ENCODE data around the gene A4GALT.

A4GALT gene

GRCh38 chr22:42720263-42721044 lies at the start of gene A4GALT:
Gene A4GALT (minus strand): TSS chr22:42720870. CDS start chr22:42693951, 26,919 bp downstream.
- POLR2A ChIA-PET, result no interaction called here
- CTCF ChIA-PET, result no interaction called here

GRCh38 chr22:42770448-42770726 lies 49.7 kb upstream of the A4GALT start:
- CTCF ChIA-PET, result interaction anchor here (1.1 to 2.6 kb wide), 5 partner anchors 9 to 320 kb away, joined by 3 to 11 read pairs (median 5); no protein-coding TSS in a partner anchor
- POLR2A ChIA-PET, result interaction anchor here (0.6 kb wide), 1 partner anchor 148 kb away, joined by 4 read pairs; no protein-coding TSS in a partner anchor
- no peak for TF ChIP-seq CTCF (IDR thresholded peaks at IDR 0.05; ENCODE audit: insufficient read depth, low read length, missing control alignments)
- no peak overlapping the region for H3K4me3 ChIP-seq (ENCODE audit: low read depth, low read length)
- no peak for DNase-seq (ENCODE audit: low read depth, low spot score)

More at GRCh38 chr22:42720263-42721044, at the start of gene A4GALT:
- DNase-seq (ENCODE audit: low read depth, low spot score), result no peak
- peak within 1 kb of the TSS; percentile 50 for H3K4me3 ChIP-seq (ENCODE audit: low read depth, low read length)
- no peak for TF ChIP-seq CTCF (IDR thresholded peaks at IDR 0.05; ENCODE audit: insufficient read depth, low read length, missing control alignments)

GRCh38 chr22:42769574-42770447 lies 49.1 kb upstream of the A4GALT start:
- peak overlapping the region; percentile 25 for H3K4me3 ChIP-seq (ENCODE audit: low read depth, low read length)
- ChIA-PET POLR2A (interaction anchor here (0.6 kb wide), 1 partner anchor 147 kb away, joined by 4 read pairs; no protein-coding TSS in a partner anchor), CTCF (interaction anchor here (1.1 to 2.6 kb wide), 5 partner anchors 9 to 321 kb away, joined by 3 to 11 read pairs (median 5); no protein-coding TSS in a partner anchor)
- DNase-seq (ENCODE audit: low read depth, low spot score), result peak; percentile 40
- no peak for TF ChIP-seq CTCF (IDR thresholded peaks at IDR 0.05; ENCODE audit: insufficient read depth, low read length, missing control alignments)

- CTCF ChIA-PET, result interaction anchor here (1.5 to 2.6 kb wide), 2 partner anchors 11 to 12 kb away, joined by 3 to 11 read pairs; no protein-coding TSS in a partner anchor
- no peak for TF ChIP-seq CTCF (IDR thresholded peaks at IDR 0.05; ENCODE audit: insufficient read depth, low read length, missing control alignments)
- POLR2A ChIA-PET, result no interaction called here
- DNase-seq (ENCODE audit: low read depth, low spot score), result no peak
- H3K4me3 ChIP-seq (ENCODE audit: low read depth, low read length), result no peak overlapping the region
These were observed 48.5 kb upstream of the A4GALT start for GRCh38 chr22:42769238-42769573.

- ChIA-PET CTCF (interaction anchor here (0.8 to 1.7 kb wide), 2 partner anchors 10 to 42 kb away, joined by 3 to 4 read pairs; no protein-coding TSS in a partner anchor), POLR2A (no interaction called here)
- DNase-seq (ENCODE audit: low read depth, low spot score), result no peak
- H3K4me3 ChIP-seq (ENCODE audit: low read depth, low read length), result no peak overlapping the region
- TF ChIP-seq CTCF (IDR thresholded peaks at IDR 0.05; ENCODE audit: insufficient read depth, low read length, missing control alignments), result no peak
These were observed 47.8 kb upstream of the A4GALT start for GRCh38 chr22:42768385-42769035.

Data from AG04449 (cell line).